ENCODE results near the gene SLC22A1.

DNA sequence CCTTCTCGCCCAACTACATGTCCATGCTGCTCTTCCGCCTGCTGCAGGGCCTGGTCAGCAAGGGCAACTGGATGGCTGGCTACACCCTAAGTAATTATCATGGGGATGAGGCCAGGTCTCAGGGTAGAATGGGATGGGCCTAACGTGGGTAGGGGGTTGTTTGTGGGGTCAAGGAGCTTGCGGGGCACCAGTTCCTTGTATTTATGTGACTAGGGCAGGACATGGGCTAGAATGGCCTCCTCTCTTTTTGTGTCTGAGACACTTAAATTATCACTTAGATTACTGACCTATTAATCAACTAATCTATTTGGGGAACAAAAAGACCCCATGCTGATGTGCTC is 10.7 kb downstream of the SLC22A1 start:
- TF ChIP-seq, protein P1, sequence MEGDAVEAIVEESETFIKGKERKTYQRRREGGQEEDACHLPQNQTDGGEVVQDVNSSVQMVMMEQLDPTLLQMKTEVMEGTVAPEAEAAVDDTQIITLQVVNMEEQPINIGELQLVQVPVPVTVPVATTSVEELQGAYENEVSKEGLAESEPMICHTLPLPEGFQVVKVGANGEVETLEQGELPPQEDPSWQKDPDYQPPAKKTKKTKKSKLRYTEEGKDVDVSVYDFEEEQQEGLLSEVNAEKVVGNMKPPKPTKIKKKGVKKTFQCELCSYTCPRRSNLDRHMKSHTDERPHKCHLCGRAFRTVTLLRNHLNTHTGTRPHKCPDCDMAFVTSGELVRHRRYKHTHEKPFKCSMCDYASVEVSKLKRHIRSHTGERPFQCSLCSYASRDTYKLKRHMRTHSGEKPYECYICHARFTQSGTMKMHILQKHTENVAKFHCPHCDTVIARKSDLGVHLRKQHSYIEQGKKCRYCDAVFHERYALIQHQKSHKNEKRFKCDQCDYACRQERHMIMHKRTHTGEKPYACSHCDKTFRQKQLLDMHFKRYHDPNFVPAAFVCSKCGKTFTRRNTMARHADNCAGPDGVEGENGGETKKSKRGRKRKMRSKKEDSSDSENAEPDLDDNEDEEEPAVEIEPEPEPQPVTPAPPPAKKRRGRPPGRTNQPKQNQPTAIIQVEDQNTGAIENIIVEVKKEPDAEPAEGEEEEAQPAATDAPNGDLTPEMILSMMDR (IDR thresholded peaks at IDR 0.05): no peak
- TF ChIP-seq POLR2AphosphoS5 (IDR thresholded peaks at IDR 0.05) (no peak), POLR2A (IDR thresholded peaks at IDR 0.05; ENCODE audit: low read depth) (no peak), EP300 (IDR thresholded peaks at IDR 0.05) (no peak)
